CD14-positive monocyte (primary cell): ENCODE data around the gene PYGO2. TPM values are rescaled to one million over a fixed set of nuclear protein-coding genes. Genes with fewer than 3 reads are reported as not detected.

Experiments used
- DNase-seq, 3 donors: peaks; one replicate each; pipeline ENCODE4 v3.0.0-alpha.2; 2011 to 2022
- H2AFZ ChIP-seq: 2 replicates; pipeline ENCODE4 v1.6.0; 2012; ENCODE audit warnings: mild to moderate bottlenecking, low read depth, low read length, inconsistent platforms; ENCODE audit not compliant: insufficient read depth, poor library complexity, severe bottlenecking
- H3K27ac ChIP-seq, 2 donors: 1 replicate in 1 of 2; 2 replicates in 1 of 2; pipeline ENCODE4 v1.5.1; 2012 to 2013; ENCODE audit warnings: low read length in 2 of 2, control low read depth in 1 of 2, inconsistent platforms in 1 of 2, low read depth in 1 of 2, mild to moderate bottlenecking in 1 of 2
- H3K27me3 ChIP-seq, 2 donors: one replicate each; pipeline versions ENCODE4 v1.6.0 to v1.6.1; 2011 to 2013; ENCODE audit warnings: low read length in 2 of 2; ENCODE audit not compliant: control insufficient read depth in 2 of 2, insufficient read depth in 2 of 2
- H3K36me3 ChIP-seq, 2 donors: replicated peaks in 1 of 2; 1 replicate in 1 of 2; 2 replicates in 1 of 2; pipeline versions ENCODE4 v1.5.1 to v1.6.1; 2012 to 2013; ENCODE audit warnings: low read length in 2 of 2, control low read depth in 1 of 2, inconsistent platforms in 1 of 2, mild to moderate bottlenecking in 1 of 2; ENCODE audit not compliant: insufficient read depth in 2 of 2, control insufficient read depth in 1 of 2
- H3K4me1 ChIP-seq, 2 donors: 1 replicate in 1 of 2; 2 replicates in 1 of 2; pipeline versions ENCODE4 v1.5.1 to v1.6.1; 2012 to 2013; ENCODE audit warnings: low read length in 2 of 2, control low read depth in 1 of 2, inconsistent platforms in 1 of 2, mild to moderate bottlenecking in 1 of 2, moderate library complexity in 1 of 2; ENCODE audit not compliant: insufficient read depth in 2 of 2, control insufficient read depth in 1 of 2
- H3K4me2 ChIP-seq: replicated peaks from 2 replicates; pipeline ENCODE3; 2012; ENCODE audit warnings: low read length, moderate library complexity, mild to moderate bottlenecking; ENCODE audit not compliant: poor library complexity, severe bottlenecking; ENCODE audit errors: extremely low read depth
- H3K4me3 ChIP-seq, 3 experiments: fragments of 200-600 bp in 1 of 3; sonication (generic) in 1 of 3; replicated peaks in 1 of 3; 1 replicate in 2 of 3; 2 replicates in 1 of 3; pipeline ENCODE4 v1.5.1; 2011 to 2013; ENCODE audit warnings: low read length in 3 of 3, mild to moderate bottlenecking in 3 of 3, control low read depth in 2 of 3, low read depth in 2 of 3, inconsistent platforms in 1 of 3, moderate library complexity in 1 of 3
- H3K79me2 ChIP-seq: 2 replicates; pipeline ENCODE4 v1.6.0; 2012; ENCODE audit warnings: mild to moderate bottlenecking, control low read depth, inconsistent platforms, low read length, moderate library complexity; ENCODE audit not compliant: insufficient read depth
- H3K9ac ChIP-seq: 2 replicates; pipeline ENCODE4 v1.6.0; 2017; ENCODE audit warnings: low read length, mild to moderate bottlenecking; ENCODE audit not compliant: insufficient read depth, poor library complexity, severe bottlenecking
- H3K9me3 ChIP-seq, 2 donors: replicated peaks in 1 of 2; 1 replicate in 1 of 2; 2 replicates in 1 of 2; pipeline versions ENCODE4 v1.5.1 to v1.6.1; 2012 to 2013; ENCODE audit warnings: low read length in 2 of 2, control low read depth in 1 of 2; ENCODE audit not compliant: control insufficient read depth in 1 of 2, insufficient read depth in 1 of 2
- H4K20me1 ChIP-seq: 2 replicates; pipeline ENCODE4 v1.6.0; 2012; ENCODE audit warnings: mild to moderate bottlenecking, low read length, control low read depth, moderate library complexity; ENCODE audit not compliant: insufficient read depth
- H3K27ac Mint-ChIP-seq, 7 donors: one replicate each; pipeline ENCODE4 v1.8.0; 2020; ENCODE audit warnings: mild to moderate bottlenecking in 7 of 7, mixed read lengths in 7 of 7, moderate library complexity in 6 of 7, inconsistent platforms in 2 of 7
- H3K27me3 Mint-ChIP-seq, 3 donors: one replicate each; pipeline ENCODE4 v1.8.0; 2021 to 2022; ENCODE audit warnings: low read depth in 3 of 3, mild to moderate bottlenecking in 3 of 3, mixed read lengths in 3 of 3, moderate library complexity in 3 of 3, inconsistent platforms in 1 of 3
- H3K36me3 Mint-ChIP-seq, 2 donors: one replicate each; pipeline ENCODE4 v1.8.0; 2020; ENCODE audit warnings: mixed read lengths in 2 of 2, inconsistent platforms in 1 of 2, mild to moderate bottlenecking in 1 of 2
- H3K4me1 Mint-ChIP-seq: one replicate; pipeline ENCODE4 v1.8.0; 2020; ENCODE audit warnings: mild to moderate bottlenecking, mixed read lengths
- H3K4me3 Mint-ChIP-seq, 2 donors: one replicate each; pipeline ENCODE4 v1.8.0; 2020; ENCODE audit warnings: mild to moderate bottlenecking in 2 of 2, mixed read lengths in 2 of 2, moderate library complexity in 1 of 2
- H3K9me3 Mint-ChIP-seq, 7 donors: one replicate each; pipeline ENCODE4 v1.8.0; 2020 to 2022; ENCODE audit warnings: mixed read lengths in 7 of 7, mild to moderate bottlenecking in 6 of 7, moderate library complexity in 6 of 7, inconsistent platforms in 2 of 7
- CTCF ChIP-seq: fragments of 200-600 bp; IDR thresholded peaks from one replicate; pipeline ENCODE4 v1.8.0; 2022; ENCODE audit warnings: antibody characterized with exemption, mild to moderate bottlenecking
- WGBS: methylation state at CpG from one replicate; pipeline ENCODE4 v1.1.5; 2013; ENCODE audit warnings: missing lambda C conversion rate; ENCODE audit not compliant: insufficient coverage; 5-methylcytosine and 5-hydroxymethylcytosine counted together
- intact Hi-C, 2 donors: fragments of 100-400 bp; cut with micrococcal nuclease; formaldehyde crosslinking; loops; one replicate each; pipeline versions ENCODE4 v1.15.0 to v1.15.1; 2023
- polyA plus RNA-seq, 3 donors: library from polyadenylated mRNA; depleted of rRNA in 1 of 3; unstranded in 2 of 3; stranded (reverse) in 1 of 3; fragments of 300-500 nt in 2 of 3; fragments of >200 nt in 1 of 3; fragmentation: Illumina TruSeq in 2 of 3; gene quantifications; 1 replicate in 2 of 3; 2 replicates in 1 of 3; pipeline ENCODE4 v1.2.3, GENCODE V29; 2012 to 2021

The PYGO2 gene
- polyA plus RNA-seq, 3 donors, result 8.2 to 12.5 (median 12.0) TPM

GRCh38 chr1:154989195-154989860, 27.7 kb upstream of the PYGO2 start:
- no peak for TF ChIP-seq CTCF
- Histone ChIP-seq H3K9ac (no peak overlapping the region), H3K4me1 (peaks cover 3 to 10% of the 10 kb centered on the region in 2 donors), H3K79me2 (peaks cover 44% of the 10 kb centered on the region), H3K9me3 (no peaks in the 10 kb centered on the region), H3K4me2 (no peak overlapping the region), H3K27me3 (no peaks in the 10 kb centered on the region), H3K36me3 (peaks cover 30 to 38% of the 10 kb centered on the region in 2 donors), H3K4me3 (no peak overlapping the region), H3K27ac (peak overlapping the region in 1 of 2 donors; percentile 23), H4K20me1 (peaks cover 29% of the 10 kb centered on the region), H2AFZ (no peak overlapping the region)
- 80% methylated on average over 1 of the region's 3 CpGs for WGBS
- Mint-ChIP-seq H3K4me3 (no peak overlapping the region), H3K9me3 (peaks cover 0 to 2% (median 0%) of the 10 kb centered on the region in 7 donors), H3K27ac (peak overlapping the region in 1 of 7 donors; percentile 70), H3K36me3 (peaks cover 31 to 49% of the 10 kb centered on the region in 2 donors), H3K4me1 (peaks cover 28% of the 10 kb centered on the region), H3K27me3 (peaks cover 0 to 2% (median 0%) of the 10 kb centered on the region in 3 donors)
- DNase-seq, result no peak
- intact Hi-C loops, result no loop called here

GRCh38 chr1:154988058-154988954, 26.7 kb upstream of the PYGO2 start:
- intact Hi-C loops, result no loop called here
- peaks cover 22% of the 10 kb centered on the region for H3K4me1 Mint-ChIP-seq
- no peak overlapping the region for H3K4me2 ChIP-seq
- no peak for TF ChIP-seq CTCF
- H3K4me1 ChIP-seq, result peaks cover 13 to 20% of the 10 kb centered on the region in 2 donors
- H3K9me3 Mint-ChIP-seq, result peaks cover 0 to 2% (median 0%) of the 10 kb centered on the region in 7 donors
- peaks cover 30 to 38% of the 10 kb centered on the region in 2 donors for H3K36me3 ChIP-seq
- no peak overlapping the region for H3K27ac ChIP-seq
- H3K27me3 ChIP-seq, result no peaks in the 10 kb centered on the region
- H3K27me3 Mint-ChIP-seq, result no peaks in the 10 kb centered on the region
- DNase-seq, result no peak
- H3K4me3 ChIP-seq, result no peak overlapping the region
- no peak overlapping the region for H2AFZ ChIP-seq
- no peaks in the 10 kb centered on the region for H3K9me3 ChIP-seq
- 97% methylated on average over 11 of the region's 17 CpGs for WGBS
- peaks cover 37% of the 10 kb centered on the region for H4K20me1 ChIP-seq
- peak overlapping the region in 3 of 7 donors; percentile 50 to 67 (median 66) for H3K27ac Mint-ChIP-seq
- peaks cover 54% of the 10 kb centered on the region for H3K79me2 ChIP-seq
- H3K36me3 Mint-ChIP-seq, result peaks cover 31 to 49% of the 10 kb centered on the region in 2 donors
- H3K9ac ChIP-seq, result no peak overlapping the region
- no peak overlapping the region for H3K4me3 Mint-ChIP-seq
